ENCODE measurements around the gene GOSR1. TPM values are rescaled to one million over a fixed set of nuclear protein-coding genes. Genes with fewer than 3 reads are reported as not detected.
A peak's percentile ranks its signal among the peaks of the same experiment; 100 is the strongest.

GOSR1 gene
- total RNA-seq, 4 donors from 2014 or later: 41.6 to 58.7 (median 48.8) TPM

DNA sequence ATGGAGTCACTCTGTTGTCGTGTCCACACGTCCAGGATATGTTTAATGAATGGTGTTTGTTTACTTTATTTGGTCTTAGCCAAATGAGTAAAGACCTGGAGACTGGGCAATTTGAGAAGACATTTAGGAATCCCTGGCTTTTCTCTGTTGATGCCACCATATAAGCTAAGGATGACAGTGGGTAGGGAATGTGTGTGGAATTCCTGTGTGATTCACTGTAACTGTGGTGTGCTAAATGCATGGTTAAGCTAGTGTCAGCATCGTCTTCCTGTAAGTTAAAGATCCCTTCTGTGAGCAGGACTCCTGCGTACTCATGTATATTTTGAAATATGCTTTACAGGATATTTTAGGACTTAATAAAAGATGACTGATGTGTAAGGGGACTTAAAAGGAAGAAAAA is 26.4 kb downstream of the GOSR1 start:
- DNase-seq (ENCODE audit: low spot score) (no peak), ATAC-seq (ENCODE audit: low FRiP score) (no peak)
- TF ChIP-seq, protein P1, sequence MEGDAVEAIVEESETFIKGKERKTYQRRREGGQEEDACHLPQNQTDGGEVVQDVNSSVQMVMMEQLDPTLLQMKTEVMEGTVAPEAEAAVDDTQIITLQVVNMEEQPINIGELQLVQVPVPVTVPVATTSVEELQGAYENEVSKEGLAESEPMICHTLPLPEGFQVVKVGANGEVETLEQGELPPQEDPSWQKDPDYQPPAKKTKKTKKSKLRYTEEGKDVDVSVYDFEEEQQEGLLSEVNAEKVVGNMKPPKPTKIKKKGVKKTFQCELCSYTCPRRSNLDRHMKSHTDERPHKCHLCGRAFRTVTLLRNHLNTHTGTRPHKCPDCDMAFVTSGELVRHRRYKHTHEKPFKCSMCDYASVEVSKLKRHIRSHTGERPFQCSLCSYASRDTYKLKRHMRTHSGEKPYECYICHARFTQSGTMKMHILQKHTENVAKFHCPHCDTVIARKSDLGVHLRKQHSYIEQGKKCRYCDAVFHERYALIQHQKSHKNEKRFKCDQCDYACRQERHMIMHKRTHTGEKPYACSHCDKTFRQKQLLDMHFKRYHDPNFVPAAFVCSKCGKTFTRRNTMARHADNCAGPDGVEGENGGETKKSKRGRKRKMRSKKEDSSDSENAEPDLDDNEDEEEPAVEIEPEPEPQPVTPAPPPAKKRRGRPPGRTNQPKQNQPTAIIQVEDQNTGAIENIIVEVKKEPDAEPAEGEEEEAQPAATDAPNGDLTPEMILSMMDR (IDR thresholded peaks at IDR 0.05): no peak

DNA sequence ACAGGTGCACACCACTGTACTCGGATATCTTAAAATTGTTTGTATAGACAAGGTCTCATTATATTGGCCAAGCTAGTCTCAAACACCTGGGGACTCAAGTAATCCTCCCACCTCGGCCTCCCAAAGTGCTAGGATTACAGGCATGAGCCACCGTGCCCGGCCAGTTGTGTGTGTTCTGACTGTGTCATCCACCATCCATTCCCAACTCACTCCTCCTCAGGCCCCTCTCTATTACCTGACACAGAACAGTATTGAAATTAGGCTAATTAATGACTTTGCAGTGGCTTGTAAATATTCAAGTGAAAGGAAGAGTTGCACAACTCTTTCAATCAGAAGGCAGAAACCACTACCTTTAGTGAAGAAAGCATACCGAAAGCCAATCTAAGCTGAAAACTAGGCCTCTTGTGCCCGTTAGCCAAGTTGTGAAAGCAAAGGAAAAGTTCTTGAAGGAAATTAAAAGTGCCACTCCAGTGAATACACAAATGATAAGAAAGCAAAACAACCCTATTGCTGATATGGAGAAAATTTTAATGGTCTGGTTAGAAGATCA is 28.7 kb downstream of the GOSR1 start:
- DNase-seq (ENCODE audit: low spot score): no peak
- TF ChIP-seq, protein P1 (IDR thresholded peaks at IDR 0.05): no peak
- no peak for ATAC-seq (ENCODE audit: low FRiP score)

DNA sequence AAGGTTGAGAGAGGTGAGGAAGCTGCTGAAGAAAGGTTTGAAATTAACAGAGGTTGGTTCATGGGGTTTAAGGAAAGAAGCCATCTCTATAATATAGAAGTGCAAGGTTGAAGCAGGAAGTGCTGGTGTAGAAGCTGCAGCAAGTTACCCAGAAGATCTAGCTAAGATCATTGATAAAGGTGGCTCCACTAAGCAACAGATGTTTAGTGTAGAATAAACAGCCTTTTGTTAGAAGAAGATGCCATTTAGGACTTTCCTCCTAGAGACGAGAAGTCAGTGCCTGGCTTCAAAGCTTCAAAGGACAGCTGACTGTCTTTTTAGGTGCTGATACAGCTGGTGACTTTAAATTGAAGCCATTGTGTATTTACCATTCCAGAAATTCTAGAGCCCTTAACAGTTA is 29.3 kb downstream of the GOSR1 start:
- ATAC-seq (ENCODE audit: low FRiP score): no peak
- no peak for DNase-seq (ENCODE audit: low spot score)
- TF ChIP-seq, protein P1 (IDR thresholded peaks at IDR 0.05): no peak

DNA sequence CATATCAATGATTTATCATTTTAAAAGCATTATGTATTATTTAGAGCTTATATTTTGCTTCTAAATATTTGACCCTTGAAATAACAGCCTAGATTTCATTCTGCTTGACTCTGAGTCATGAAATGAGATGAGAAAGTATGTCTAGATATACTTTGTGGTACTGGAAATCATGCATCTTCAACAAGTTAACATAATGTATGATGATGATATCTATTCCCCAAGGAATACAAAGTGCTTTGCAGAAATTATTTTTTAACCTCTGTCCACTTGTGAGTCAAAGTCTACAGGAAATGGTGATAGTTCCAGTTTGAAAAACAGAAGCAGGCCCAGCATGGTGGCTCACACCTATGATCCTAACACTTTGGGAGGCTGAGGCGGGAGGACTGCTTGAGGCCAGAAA is 36.1 kb downstream of the GOSR1 start:
- no peak for DNase-seq (ENCODE audit: low spot score)
- TF ChIP-seq, protein P1 (IDR thresholded peaks at IDR 0.05): no peak
- no peak for ATAC-seq (ENCODE audit: low FRiP score)

- DNase-seq (ENCODE audit: low spot score) (no peak), ATAC-seq (ENCODE audit: low FRiP score) (no peak)
- TF ChIP-seq, protein P1 (IDR thresholded peaks at IDR 0.05): no peak
These were observed 37.8 kb downstream of the GOSR1 start for GRCh38 chr17:30514895-30515596.

- TF ChIP-seq, protein P1 (IDR thresholded peaks at IDR 0.05): no peak
- DNase-seq (ENCODE audit: low spot score) (no peak), ATAC-seq (ENCODE audit: low FRiP score) (peak; percentile 62)
These were observed 40.6 kb downstream of the GOSR1 start for GRCh38 chr17:30517786-30518185.

GRCh38 chr17:30519166-30519565 is 42.0 kb downstream of the GOSR1 start:
- no peak for ATAC-seq (ENCODE audit: low FRiP score)
- DNase-seq (ENCODE audit: low spot score): no peak
- TF ChIP-seq, protein P1 (IDR thresholded peaks at IDR 0.05): no peak
